A673 (cell line): Measurements from ENCODE around the gene TSPEAR.

Experiments
- EZH2 ChIP-seq: fragments of 200-600 bp; sonication (generic); IDR thresholded peaks from 2 replicates; pipeline ENCODE4 v1.6.1; 2017; ENCODE audit warnings: borderline replicate concordance, low read depth, mild to moderate bottlenecking, mixed read lengths, antibody characterized with exemption, low read length; ENCODE audit not compliant: poor library complexity, severe bottlenecking
- TF ChIP-seq, protein P1 (sequence below): fragments of 300-800, 200-600 bp; sonication (generic); conservative IDR thresholded peaks from 2 replicates; pipeline ENCODE4 v1.5.1; 2017; ENCODE audit warnings: low read depth, mild to moderate bottlenecking, antibody characterized with exemption, low read length, moderate library complexity, mixed read lengths

DNA sequence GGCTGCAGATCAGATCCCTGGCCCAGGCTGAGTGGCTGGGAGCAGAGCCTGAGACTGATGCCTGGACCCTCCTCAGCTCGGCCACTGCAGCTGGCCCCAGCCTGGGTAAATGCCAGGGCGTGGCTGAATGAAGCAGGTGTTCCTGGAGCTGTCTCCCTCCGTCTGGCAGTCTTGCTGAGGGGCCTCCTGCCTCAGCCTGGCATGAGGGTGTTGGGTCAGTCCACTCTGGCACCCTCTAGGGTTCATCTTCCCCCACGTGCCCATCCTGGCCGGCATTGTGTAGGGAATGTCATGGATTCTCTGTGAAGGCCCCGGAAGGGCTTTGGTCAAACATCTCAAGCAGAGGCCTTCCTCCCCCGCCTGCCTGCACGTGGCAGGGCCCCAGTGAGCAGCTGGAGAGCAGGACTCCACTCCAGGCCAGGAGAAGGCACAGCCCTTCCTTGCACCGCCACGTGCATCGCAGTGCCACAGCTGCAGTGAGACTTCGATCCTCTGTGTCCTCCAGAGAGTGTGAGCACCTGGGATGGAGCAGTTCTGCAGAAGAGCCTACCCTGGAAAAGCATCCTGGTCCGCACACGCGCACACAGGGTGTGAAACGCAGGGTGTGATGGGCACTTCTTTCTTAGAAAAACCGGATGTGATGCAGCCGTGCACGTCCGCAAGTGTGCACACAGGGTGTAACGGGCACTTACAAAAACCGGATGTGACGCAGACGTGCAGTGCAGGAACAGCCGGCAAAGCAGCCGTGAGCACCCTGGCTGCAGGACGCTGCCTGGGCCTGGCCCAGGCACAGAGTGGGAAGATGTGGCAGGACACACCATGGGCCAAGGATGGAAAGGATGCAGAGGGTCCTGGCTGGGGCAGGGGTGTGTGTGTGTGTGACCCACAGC lies 142.5 kb downstream of the TSPEAR start:
- TF ChIP-seq, protein P1, sequence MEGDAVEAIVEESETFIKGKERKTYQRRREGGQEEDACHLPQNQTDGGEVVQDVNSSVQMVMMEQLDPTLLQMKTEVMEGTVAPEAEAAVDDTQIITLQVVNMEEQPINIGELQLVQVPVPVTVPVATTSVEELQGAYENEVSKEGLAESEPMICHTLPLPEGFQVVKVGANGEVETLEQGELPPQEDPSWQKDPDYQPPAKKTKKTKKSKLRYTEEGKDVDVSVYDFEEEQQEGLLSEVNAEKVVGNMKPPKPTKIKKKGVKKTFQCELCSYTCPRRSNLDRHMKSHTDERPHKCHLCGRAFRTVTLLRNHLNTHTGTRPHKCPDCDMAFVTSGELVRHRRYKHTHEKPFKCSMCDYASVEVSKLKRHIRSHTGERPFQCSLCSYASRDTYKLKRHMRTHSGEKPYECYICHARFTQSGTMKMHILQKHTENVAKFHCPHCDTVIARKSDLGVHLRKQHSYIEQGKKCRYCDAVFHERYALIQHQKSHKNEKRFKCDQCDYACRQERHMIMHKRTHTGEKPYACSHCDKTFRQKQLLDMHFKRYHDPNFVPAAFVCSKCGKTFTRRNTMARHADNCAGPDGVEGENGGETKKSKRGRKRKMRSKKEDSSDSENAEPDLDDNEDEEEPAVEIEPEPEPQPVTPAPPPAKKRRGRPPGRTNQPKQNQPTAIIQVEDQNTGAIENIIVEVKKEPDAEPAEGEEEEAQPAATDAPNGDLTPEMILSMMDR = no peak
- no peak for TF ChIP-seq EZH2
